Left renal pelvis (tissue), 4 donors: ENCODE measurements around the gene DMD. TPM values are rescaled to one million over a fixed set of nuclear protein-coding genes. Genes with fewer than 3 reads are reported as not detected.

Experiments used
- DNase-seq, 4 donors: peaks; one replicate each; pipeline ENCODE4 v3.0.0-alpha.2; 2013; ENCODE audit warnings: low read depth in 4 of 4, low spot score in 3 of 4
- polyA plus RNA-seq, 4 donors: library from polyadenylated mRNA; unstranded; fragments of 120-200 nt; gene quantifications; one replicate each; pipeline ENCODE4 v1.2.1, GENCODE V29; 2013; ENCODE audit not compliant: insufficient read length in 4 of 4

DMD gene
- polyA plus RNA-seq, 4 donors = 17.2 to 31.2 (median 20.1) TPM

- no peak for DNase-seq
These were observed 1986.9 kb downstream of the DMD start for GRCh38 chrX:31224381-31225012.

- DNase-seq = no peak
These were observed 1987.5 kb downstream of the DMD start for GRCh38 chrX:31223817-31224216.

GRCh38 chrX:31222946-31223345 lies 1988.4 kb downstream of the DMD start:
- no peak for DNase-seq

GRCh38 chrX:31219174-31219573 lies 1992.2 kb downstream of the DMD start:
- no peak for DNase-seq

- no peak for DNase-seq
These were observed 1994.3 kb downstream of the DMD start for GRCh38 chrX:31217084-31217483.

GRCh38 chrX:31215277-31215815 lies 1996.0 kb downstream of the DMD start:
- no peak for DNase-seq

- DNase-seq = no peak
These were observed 1997.4 kb downstream of the DMD start for GRCh38 chrX:31213941-31214340.

GRCh38 chrX:31212856-31213748 lies 1998.2 kb downstream of the DMD start:
- no peak for DNase-seq

GRCh38 chrX:31209005-31209628 lies 2002.2 kb downstream of the DMD start:
- no peak for DNase-seq

- no peak for DNase-seq
These were observed 2009.8 kb downstream of the DMD start for GRCh38 chrX:31201503-31201902.

GRCh38 chrX:31200430-31200829 lies 2010.9 kb downstream of the DMD start:
- DNase-seq = no peak

GRCh38 chrX:31199840-31200114 lies 2011.6 kb downstream of the DMD start:
- DNase-seq = no peak

GRCh38 chrX:31199056-31199839 lies 2012.1 kb downstream of the DMD start:
- no peak for DNase-seq

GRCh38 chrX:31190221-31190975 lies 2021.0 kb downstream of the DMD start:
- no peak for DNase-seq

GRCh38 chrX:31186693-31187338 lies 2024.5 kb downstream of the DMD start:
- DNase-seq = no peak

- DNase-seq = no peak
These were observed 2025.5 kb downstream of the DMD start for GRCh38 chrX:31185884-31186283.

GRCh38 chrX:31181377-31182000 lies 2029.9 kb downstream of the DMD start:
- no peak for DNase-seq

- DNase-seq = no peak
These were observed 2032.1 kb downstream of the DMD start for GRCh38 chrX:31179203-31179602.

GRCh38 chrX:31178769-31179125 lies 2032.6 kb downstream of the DMD start:
- no peak for DNase-seq
